SK-N-SH (cell line): Measurements from ENCODE around the gene SHTN1. TPM values are rescaled to one million over a fixed set of nuclear protein-coding genes. Genes with fewer than 3 reads are reported as not detected.

Source experiments
- CTCF ChIA-PET: fragments of 300-600, 350-600 bp; formaldehyde crosslinking; extraction: SDS; loops from one replicate; lab custom pipeline; 2021; lab: Yijun Ruan, JAX
- POLR2A ChIA-PET: fragments of 350-600 bp; sonication (Branson Sonifier 250); formaldehyde crosslinking; extraction: SDS; loops from one replicate; lab custom pipeline; 2020; ENCODE audit warnings: antibody characterized with exemption, inconsistent platforms; lab: Yijun Ruan, JAX
- DNase-seq: peaks from one replicate; pipeline ENCODE4 v3.0.0; 2012
- H2AFZ ChIP-seq: fragments of 200-600 bp; sonication (generic); 2 replicates; pipeline ENCODE4 v1.8.1; 2016; ENCODE audit warnings: antibody characterized with exemption, mild to moderate bottlenecking, low read depth
- H3F3A ChIP-seq: fragments of 200-600 bp; sonication (generic); replicated peaks from 2 replicates; pipeline ENCODE3; 2016; ENCODE audit warnings: antibody characterized with exemption, mild to moderate bottlenecking; ENCODE audit not compliant: insufficient read depth
- H3K27ac ChIP-seq, 2 experiments: fragments of 200-500 bp in 1 of 2; fragments of 200-600 bp in 1 of 2; sonication (Bioruptor generic) in 1 of 2; sonication (generic), shearing (Covaris generic) in 1 of 2; 2 replicates each; pipeline versions ENCODE4 v1.5.1 to v1.6.1; 2014 to 2016; ENCODE audit warnings: low read depth in 2 of 2, inconsistent platforms in 1 of 2, low read length in 1 of 2, mild to moderate bottlenecking in 1 of 2, mixed read lengths in 1 of 2
- H3K27me3 ChIP-seq: fragments of 200-600 bp; sonication (generic), shearing (Covaris generic); 2 replicates; pipeline ENCODE4 v1.6.1; 2016; ENCODE audit warnings: mixed run types; ENCODE audit not compliant: insufficient read depth
- H3K36me3 ChIP-seq, 2 experiments: fragments of 200-500 bp in 1 of 2; fragments of 200-600 bp in 1 of 2; sonication (Bioruptor generic) in 1 of 2; sonication (generic) in 1 of 2; replicated peaks in 1 of 2; 2 replicates each; pipeline versions ENCODE3 to v1.5.1; 2014 to 2016; ENCODE audit warnings: low read length in 1 of 2, mild to moderate bottlenecking in 1 of 2; ENCODE audit not compliant: insufficient read depth in 2 of 2, control insufficient read depth in 1 of 2
- H3K4me1 ChIP-seq, 2 experiments: fragments of 200-500 bp in 1 of 2; fragments of 200-600 bp in 1 of 2; sonication (Bioruptor generic) in 1 of 2; sonication (generic), shearing (Covaris generic) in 1 of 2; 2 replicates each; pipeline versions ENCODE4 v1.5.1 to v1.6.1; 2014 to 2016; ENCODE audit warnings: low read depth in 1 of 2, low read length in 1 of 2, mixed run types in 1 of 2; ENCODE audit not compliant: insufficient read depth in 2 of 2, control insufficient read depth in 1 of 2
- H3K4me2 ChIP-seq: fragments of 200-600 bp; sonication (generic), shearing (Covaris generic); 2 replicates; pipeline ENCODE4 v1.6.1; 2017; ENCODE audit warnings: mixed run types
- H3K4me3 ChIP-seq, 2 experiments: fragments of 200-500 bp in 1 of 2; fragments of 200-600 bp in 1 of 2; sonication (Bioruptor generic) in 1 of 2; sonication (generic), shearing (Covaris generic) in 1 of 2; 2 replicates each; pipeline versions ENCODE4 v1.5.1 to v1.8.1; 2014 to 2016; ENCODE audit warnings: low read depth in 2 of 2, inconsistent platforms in 1 of 2, low read length in 1 of 2, mild to moderate bottlenecking in 1 of 2, mixed read lengths in 1 of 2, moderate library complexity in 1 of 2
- H3K79me2 ChIP-seq: fragments of 200-600 bp; sonication (generic); 2 replicates; pipeline ENCODE4 v1.8.1; 2017; ENCODE audit warnings: mild to moderate bottlenecking; ENCODE audit not compliant: insufficient read depth
- H3K9ac ChIP-seq: fragments of 200-600 bp; sonication (generic); 2 replicates; pipeline ENCODE4 v1.6.1; 2017; ENCODE audit warnings: mixed run types
- H3K9me2 ChIP-seq: fragments of 200-600 bp; sonication (generic); 2 replicates; pipeline ENCODE4 v1.6.1; 2017; ENCODE audit warnings: mixed run types
- H3K9me3 ChIP-seq: fragments of 200-600 bp; sonication (generic); 2 replicates; pipeline ENCODE4 v1.6.1; 2017; ENCODE audit warnings: mixed run types, mild to moderate bottlenecking, moderate library complexity
- H4K20me1 ChIP-seq: fragments of 200-600 bp; sonication (generic); 2 replicates; pipeline ENCODE4 v1.6.1; 2017; ENCODE audit warnings: mild to moderate bottlenecking, mixed run types; ENCODE audit not compliant: insufficient read depth
- ELF1 ChIP-seq: IDR thresholded peaks from 2 replicates; pipeline ENCODE4 v1.4.0; 2012
- FOXJ3 ChIP-seq: sonication (generic); formaldehyde crosslinking; IDR thresholded peaks from 2 replicates; pipeline ENCODE4 v1.5.1; 2020; ENCODE audit warnings: mild to moderate bottlenecking, missing genetic modification reagents
- GABPA ChIP-seq: IDR thresholded peaks from 2 replicates; pipeline ENCODE4 v1.4.0; 2012; ENCODE audit warnings: low read depth, mild to moderate bottlenecking
- GATA2 ChIP-seq: sonication (generic); formaldehyde crosslinking; IDR thresholded peaks from 2 replicates; pipeline ENCODE4 v1.5.0; 2020; ENCODE audit warnings: mild to moderate bottlenecking, missing genetic modification reagents
- JUND ChIP-seq: IDR thresholded peaks from 2 replicates; pipeline ENCODE4 v1.4.0; 2012
- MAX ChIP-seq: IDR thresholded peaks from 2 replicates; pipeline ENCODE4 v1.4.0; 2012; ENCODE audit warnings: low read depth
- NFIC ChIP-seq: IDR thresholded peaks from 2 replicates; pipeline ENCODE4 v1.4.0; 2012; ENCODE audit warnings: borderline replicate concordance
- RAD21 ChIP-seq: IDR thresholded peaks from 2 replicates; pipeline ENCODE4 v1.6.1; 2012; ENCODE audit warnings: mild to moderate bottlenecking, low read length
- RFX5 ChIP-seq: IDR thresholded peaks from 2 replicates; pipeline ENCODE4 v1.6.1; 2012; ENCODE audit warnings: mild to moderate bottlenecking, improper control_type of control experiment, low read length
- TAF1 ChIP-seq: IDR thresholded peaks from 2 replicates; pipeline ENCODE4 v1.6.1; 2012; ENCODE audit warnings: low read depth, mild to moderate bottlenecking, low read length, moderate library complexity, borderline replicate concordance
- TEAD4 ChIP-seq: IDR thresholded peaks from 2 replicates; pipeline ENCODE4 v1.4.0; 2012; ENCODE audit warnings: mild to moderate bottlenecking, borderline replicate concordance; ENCODE audit not compliant: insufficient read depth
- WGBS: methylation state at CpG from one replicate; pipeline ENCODE4 v1.1.6; 2017; ENCODE audit warnings: low lambda C conversion rate; 5-methylcytosine and 5-hydroxymethylcytosine counted together
- polyA plus RNA-seq, 3 experiments: library from polyadenylated mRNA; depleted of rRNA; stranded (reverse); fragments of >200 nt; gene quantifications; 2 replicates each; pipeline ENCODE4 v1.2.3, GENCODE V29; 2012
- TF ChIP-seq, protein P1 (sequence below): fragments of 150-350 bp; IDR thresholded peaks from 2 replicates; pipeline ENCODE4 v1.6.1; 2016; ENCODE audit warnings: mild to moderate bottlenecking, low read depth, low read length
- TF ChIP-seq, protein P2 (sequence below): IDR thresholded peaks from 2 replicates; pipeline ENCODE4 v1.6.1; 2012; ENCODE audit warnings: mild to moderate bottlenecking, low read depth, low read length, moderate library complexity
- TF ChIP-seq, protein P3 (sequence below): fragments of 200-600 bp; sonication (generic); IDR thresholded peaks from 2 replicates; pipeline ENCODE4 v1.6.1; 2017; ENCODE audit warnings: antibody characterized with exemption, mild to moderate bottlenecking, moderate library complexity

The SHTN1 gene
- polyA plus RNA-seq, 1 of the 3 experiments (the other 2 are of a cell fraction): 5.2 TPM

- Histone ChIP-seq H3K9me2 (no peaks in the 10 kb centered on the region), H3K36me3 (no peaks in the 10 kb centered on the region), H4K20me1 (peaks cover 11% of the 10 kb centered on the region; the same call in 1 of the 2 replicates), H3K9me3 (no peaks in the 10 kb centered on the region), H3K9ac (no peak overlapping the region), H2AFZ (no peak overlapping the region), H3K79me2 (peaks cover 46% of the 10 kb centered on the region), H3F3A (no peaks in the 10 kb centered on the region), H3K4me1 (peaks cover 7 to 9% of the 10 kb centered on the region in 2 experiments; a peak in 3 of 4 replicates), H3K27ac (no peak overlapping the region), H3K4me3 (no peak overlapping the region), H3K4me2 (no peak overlapping the region), H3K27me3 (no peaks in the 10 kb centered on the region)
- no peak for DNase-seq
- CTCF ChIA-PET: interaction anchor here (0.9 kb wide), 1 partner anchor 319 kb away, joined by 3 read pairs; no protein-coding TSS in a partner anchor
- POLR2A ChIA-PET: no interaction called here
- TF ChIP-seq MAX (no peak), RAD21 (no peak), FOXJ3 (no peak), NFIC (no peak), GABPA (no peak), TEAD4 (no peak)
- TF ChIP-seq, protein P1, sequence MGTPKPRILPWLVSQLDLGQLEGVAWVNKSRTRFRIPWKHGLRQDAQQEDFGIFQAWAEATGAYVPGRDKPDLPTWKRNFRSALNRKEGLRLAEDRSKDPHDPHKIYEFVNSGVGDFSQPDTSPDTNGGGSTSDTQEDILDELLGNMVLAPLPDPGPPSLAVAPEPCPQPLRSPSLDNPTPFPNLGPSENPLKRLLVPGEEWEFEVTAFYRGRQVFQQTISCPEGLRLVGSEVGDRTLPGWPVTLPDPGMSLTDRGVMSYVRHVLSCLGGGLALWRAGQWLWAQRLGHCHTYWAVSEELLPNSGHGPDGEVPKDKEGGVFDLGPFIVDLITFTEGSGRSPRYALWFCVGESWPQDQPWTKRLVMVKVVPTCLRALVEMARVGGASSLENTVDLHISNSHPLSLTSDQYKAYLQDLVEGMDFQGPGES: no peak
- TF ChIP-seq, protein P2, sequence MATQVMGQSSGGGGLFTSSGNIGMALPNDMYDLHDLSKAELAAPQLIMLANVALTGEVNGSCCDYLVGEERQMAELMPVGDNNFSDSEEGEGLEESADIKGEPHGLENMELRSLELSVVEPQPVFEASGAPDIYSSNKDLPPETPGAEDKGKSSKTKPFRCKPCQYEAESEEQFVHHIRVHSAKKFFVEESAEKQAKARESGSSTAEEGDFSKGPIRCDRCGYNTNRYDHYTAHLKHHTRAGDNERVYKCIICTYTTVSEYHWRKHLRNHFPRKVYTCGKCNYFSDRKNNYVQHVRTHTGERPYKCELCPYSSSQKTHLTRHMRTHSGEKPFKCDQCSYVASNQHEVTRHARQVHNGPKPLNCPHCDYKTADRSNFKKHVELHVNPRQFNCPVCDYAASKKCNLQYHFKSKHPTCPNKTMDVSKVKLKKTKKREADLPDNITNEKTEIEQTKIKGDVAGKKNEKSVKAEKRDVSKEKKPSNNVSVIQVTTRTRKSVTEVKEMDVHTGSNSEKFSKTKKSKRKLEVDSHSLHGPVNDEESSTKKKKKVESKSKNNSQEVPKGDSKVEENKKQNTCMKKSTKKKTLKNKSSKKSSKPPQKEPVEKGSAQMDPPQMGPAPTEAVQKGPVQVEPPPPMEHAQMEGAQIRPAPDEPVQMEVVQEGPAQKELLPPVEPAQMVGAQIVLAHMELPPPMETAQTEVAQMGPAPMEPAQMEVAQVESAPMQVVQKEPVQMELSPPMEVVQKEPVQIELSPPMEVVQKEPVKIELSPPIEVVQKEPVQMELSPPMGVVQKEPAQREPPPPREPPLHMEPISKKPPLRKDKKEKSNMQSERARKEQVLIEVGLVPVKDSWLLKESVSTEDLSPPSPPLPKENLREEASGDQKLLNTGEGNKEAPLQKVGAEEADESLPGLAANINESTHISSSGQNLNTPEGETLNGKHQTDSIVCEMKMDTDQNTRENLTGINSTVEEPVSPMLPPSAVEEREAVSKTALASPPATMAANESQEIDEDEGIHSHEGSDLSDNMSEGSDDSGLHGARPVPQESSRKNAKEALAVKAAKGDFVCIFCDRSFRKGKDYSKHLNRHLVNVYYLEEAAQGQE: no peak
- WGBS: 84% methylated on average over 2 of the region's 2 CpGs
These were observed 3.8 kb downstream of the SHTN1 start for GRCh38 chr10:117001144-117001543.

- Histone ChIP-seq H3K4me2 (no peak overlapping the region), H3K9me3 (no peaks in the 10 kb centered on the region), H3K36me3 (no peaks in the 10 kb centered on the region), H3K4me3 (no peak overlapping the region), H2AFZ (no peak overlapping the region), H3K9ac (no peak overlapping the region), H3K27me3 (no peaks in the 10 kb centered on the region), H3K4me1 (peaks cover 4 to 5% of the 10 kb centered on the region in 2 experiments; a peak in 2 of 4 replicates), H3K27ac (no peak overlapping the region), H3K79me2 (peaks cover 46% of the 10 kb centered on the region), H3K9me2 (no peaks in the 10 kb centered on the region), H4K20me1 (peaks cover 11% of the 10 kb centered on the region; the same call in 1 of the 2 replicates), H3F3A (no peaks in the 10 kb centered on the region)
- TF ChIP-seq TAF1 (no peak), FOXJ3 (no peak), JUND (no peak), ELF1 (no peak), GATA2 (CRISPR knock-in tag) (no peak), TEAD4 (no peak), RFX5 (no peak), GABPA (no peak), NFIC (no peak)
- TF ChIP-seq, protein P3, sequence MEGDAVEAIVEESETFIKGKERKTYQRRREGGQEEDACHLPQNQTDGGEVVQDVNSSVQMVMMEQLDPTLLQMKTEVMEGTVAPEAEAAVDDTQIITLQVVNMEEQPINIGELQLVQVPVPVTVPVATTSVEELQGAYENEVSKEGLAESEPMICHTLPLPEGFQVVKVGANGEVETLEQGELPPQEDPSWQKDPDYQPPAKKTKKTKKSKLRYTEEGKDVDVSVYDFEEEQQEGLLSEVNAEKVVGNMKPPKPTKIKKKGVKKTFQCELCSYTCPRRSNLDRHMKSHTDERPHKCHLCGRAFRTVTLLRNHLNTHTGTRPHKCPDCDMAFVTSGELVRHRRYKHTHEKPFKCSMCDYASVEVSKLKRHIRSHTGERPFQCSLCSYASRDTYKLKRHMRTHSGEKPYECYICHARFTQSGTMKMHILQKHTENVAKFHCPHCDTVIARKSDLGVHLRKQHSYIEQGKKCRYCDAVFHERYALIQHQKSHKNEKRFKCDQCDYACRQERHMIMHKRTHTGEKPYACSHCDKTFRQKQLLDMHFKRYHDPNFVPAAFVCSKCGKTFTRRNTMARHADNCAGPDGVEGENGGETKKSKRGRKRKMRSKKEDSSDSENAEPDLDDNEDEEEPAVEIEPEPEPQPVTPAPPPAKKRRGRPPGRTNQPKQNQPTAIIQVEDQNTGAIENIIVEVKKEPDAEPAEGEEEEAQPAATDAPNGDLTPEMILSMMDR: no peak
- TF ChIP-seq, protein P2: no peak
- TF ChIP-seq, protein P1: no peak
- DNase-seq: no peak
- 72% methylated on average over 2 of the region's 2 CpGs for WGBS
- CTCF ChIA-PET: interaction anchor here (0.9 kb wide), 1 partner anchor 319 kb away, joined by 3 read pairs; no protein-coding TSS in a partner anchor
- POLR2A ChIA-PET: no interaction called here
These were observed 4.4 kb downstream of the SHTN1 start for GRCh38 chr10:117000580-117000979.
